SU-DHL-6 (cell line): ENCODE results near the gene NUFIP1.
A peak's percentile ranks its signal among the peaks of the same experiment; 100 is the strongest.

ENCODE experiments used
- H2AFZ ChIP-seq: fragments of 200-600 bp; sonication (generic); 2 replicates; pipeline ENCODE4 v1.6.1; 2014; ENCODE audit warnings: low read depth, mild to moderate bottlenecking, moderate library complexity, mixed read lengths, antibody characterized with exemption, low read length; ENCODE audit not compliant: severe bottlenecking
- H3F3A ChIP-seq: fragments of 200-600 bp; shearing (Covaris generic); 2 replicates; pipeline ENCODE4 v1.6.0; 2016; ENCODE audit warnings: antibody characterized with exemption, mild to moderate bottlenecking; ENCODE audit not compliant: insufficient read depth
- H3K27ac ChIP-seq: fragments of 200-600 bp; sonication (generic); 2 replicates; pipeline ENCODE4 v1.5.1; 2016; ENCODE audit warnings: low read depth, mild to moderate bottlenecking, low read length, moderate library complexity, mixed read lengths
- H3K27me3 ChIP-seq: fragments of 200-600 bp; sonication (generic), shearing (Covaris generic); 2 replicates; pipeline ENCODE4 v1.6.0; 2014; ENCODE audit warnings: mild to moderate bottlenecking, low read length
- H3K36me3 ChIP-seq: fragments of 200-600 bp; sonication (generic); 2 replicates; pipeline ENCODE4 v1.6.1; 2014; ENCODE audit warnings: mild to moderate bottlenecking, low read length, mixed read lengths
- H3K4me2 ChIP-seq: fragments of 300-600, 200-600 bp; shearing (Covaris generic), sonication (generic); 2 replicates; pipeline ENCODE4 v1.6.0; 2014; ENCODE audit warnings: low read length, low read depth, mild to moderate bottlenecking; ENCODE audit not compliant: poor library complexity, severe bottlenecking
- H3K4me3 ChIP-seq: fragments of 200-600 bp; sonication (generic); 2 replicates; pipeline ENCODE4 v1.5.1; 2014; ENCODE audit warnings: antibody characterized with exemption, low read length, mild to moderate bottlenecking, mixed read lengths; ENCODE audit not compliant: insufficient read depth, poor library complexity, severe bottlenecking
- H3K79me2 ChIP-seq: fragments of 200-600 bp; sonication (generic); 2 replicates; pipeline ENCODE4 v1.6.1; 2014; ENCODE audit warnings: mild to moderate bottlenecking, low read length, moderate library complexity; ENCODE audit not compliant: insufficient read depth
- H3K9ac ChIP-seq: fragments of 200-600 bp; sonication (generic); 2 replicates; pipeline ENCODE4 v1.7.0; 2014; ENCODE audit warnings: mild to moderate bottlenecking, low read length
- H3K9me2 ChIP-seq: fragments of 200-600 bp; sonication (generic); replicated peaks from 2 replicates; pipeline ENCODE4 v1.6.1; 2014; ENCODE audit warnings: low read length; ENCODE audit not compliant: insufficient read depth
- H3K9me3 ChIP-seq: fragments of 200-600 bp; sonication (generic); 2 replicates; pipeline ENCODE4 v1.6.1; 2014; ENCODE audit warnings: low read length, mixed read lengths; ENCODE audit not compliant: insufficient read depth
- H4K20me1 ChIP-seq: fragments of 200-600 bp; sonication (generic); 2 replicates; pipeline ENCODE4 v1.6.1; 2014; ENCODE audit warnings: low read depth, mild to moderate bottlenecking, antibody characterized with exemption, low read length, moderate library complexity, mixed read lengths
- EZH2phosphoT487 ChIP-seq: fragments of 200-600 bp; sonication (generic), shearing (Covaris generic); conservative IDR thresholded peaks from 2 replicates; pipeline ENCODE4 v1.6.1; 2018; ENCODE audit warnings: mild to moderate bottlenecking, antibody characterized with exemption, low read length, moderate library complexity, mixed read lengths
- TF ChIP-seq, protein P1 (sequence below): fragments of 200-600 bp; sonication (generic); IDR thresholded peaks from one replicate; pipeline ENCODE4 v1.5.1; 2017; ENCODE audit warnings: antibody characterized with exemption, mild to moderate bottlenecking, low read length, moderate library complexity; ENCODE audit not compliant: insufficient read depth, poor library complexity, severe bottlenecking

Gene NUFIP1

GRCh38 chr13:44989071-44989889 is at the start of gene NUFIP1, which contains the start of gene GPALPP1:
TSS of gene NUFIP1 (minus strand) at chr13:44989471. CDS start at chr13:44989436, 35 bp downstream.
TSS of gene GPALPP1 (plus strand) at chr13:44989538. CDS start at chr13:44989655, 117 bp downstream.
- Histone ChIP-seq H3K27me3 (no peaks in the 10 kb centered on the region), H3K4me2 (peak within 1 kb of the TSS; percentile 84), H3K9me3 (no peaks in the 10 kb centered on the region), H4K20me1 (no peaks in the 10 kb centered on the region), H3K27ac (no peak within 1 kb of the TSS), H3K79me2 (peaks cover 75% of the 10 kb centered on the region), H3K36me3 (no peaks in the 10 kb centered on the region), H3K4me3 (peak within 1 kb of the TSS; percentile 78), H3K9ac (peak within 1 kb of the TSS; percentile 74), H3F3A (0 out of 2 replicates have a peak, but pooled peaks cover 3% of the 10 kb centered on the region), H3K9me2 (no peaks in the 10 kb centered on the region), H2AFZ (peak within 1 kb of the TSS; percentile 86)
- TF ChIP-seq, protein P1, sequence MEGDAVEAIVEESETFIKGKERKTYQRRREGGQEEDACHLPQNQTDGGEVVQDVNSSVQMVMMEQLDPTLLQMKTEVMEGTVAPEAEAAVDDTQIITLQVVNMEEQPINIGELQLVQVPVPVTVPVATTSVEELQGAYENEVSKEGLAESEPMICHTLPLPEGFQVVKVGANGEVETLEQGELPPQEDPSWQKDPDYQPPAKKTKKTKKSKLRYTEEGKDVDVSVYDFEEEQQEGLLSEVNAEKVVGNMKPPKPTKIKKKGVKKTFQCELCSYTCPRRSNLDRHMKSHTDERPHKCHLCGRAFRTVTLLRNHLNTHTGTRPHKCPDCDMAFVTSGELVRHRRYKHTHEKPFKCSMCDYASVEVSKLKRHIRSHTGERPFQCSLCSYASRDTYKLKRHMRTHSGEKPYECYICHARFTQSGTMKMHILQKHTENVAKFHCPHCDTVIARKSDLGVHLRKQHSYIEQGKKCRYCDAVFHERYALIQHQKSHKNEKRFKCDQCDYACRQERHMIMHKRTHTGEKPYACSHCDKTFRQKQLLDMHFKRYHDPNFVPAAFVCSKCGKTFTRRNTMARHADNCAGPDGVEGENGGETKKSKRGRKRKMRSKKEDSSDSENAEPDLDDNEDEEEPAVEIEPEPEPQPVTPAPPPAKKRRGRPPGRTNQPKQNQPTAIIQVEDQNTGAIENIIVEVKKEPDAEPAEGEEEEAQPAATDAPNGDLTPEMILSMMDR = no peak
- no peak for TF ChIP-seq EZH2phosphoT487

GRCh38 chr13:45036206-45036605 is 46.9 kb upstream of the NUFIP1 start:
- H3K79me2 ChIP-seq = no peaks in the 10 kb centered on the region
- H3K4me3 ChIP-seq = no peak overlapping the region

GRCh38 chr13:45034342-45034741 is 45.1 kb upstream of the NUFIP1 start:
- H3K4me2 ChIP-seq = no peak overlapping the region
- no peaks in the 10 kb centered on the region for H3K79me2 ChIP-seq
- H3K9me3 ChIP-seq = no peaks in the 10 kb centered on the region
- no peak overlapping the region for H2AFZ ChIP-seq
- H3K9ac ChIP-seq = no peak overlapping the region
- no peaks in the 10 kb centered on the region for H4K20me1 ChIP-seq
- no peak overlapping the region for H3K27ac ChIP-seq
- no peak overlapping the region for H3K4me3 ChIP-seq
- H3F3A ChIP-seq = no peaks in the 10 kb centered on the region
- H3K9me2 ChIP-seq = no peaks in the 10 kb centered on the region
- no peaks in the 10 kb centered on the region for H3K36me3 ChIP-seq
- H3K27me3 ChIP-seq = no peaks in the 10 kb centered on the region
- TF ChIP-seq, protein P1 = no peak
- no peak for TF ChIP-seq EZH2phosphoT487

More at GRCh38 chr13:45036206-45036605, 46.9 kb upstream of the NUFIP1 start:
- H3K9me3 ChIP-seq = no peaks in the 10 kb centered on the region
- no peak overlapping the region for H3K4me2 ChIP-seq
- H3K36me3 ChIP-seq = no peaks in the 10 kb centered on the region
- H3K9me2 ChIP-seq = no peaks in the 10 kb centered on the region
- no peaks in the 10 kb centered on the region for H4K20me1 ChIP-seq
- TF ChIP-seq EZH2phosphoT487 = no peak
- TF ChIP-seq, protein P1 = no peak
- H3K27ac ChIP-seq = no peak overlapping the region
- no peaks in the 10 kb centered on the region for H3F3A ChIP-seq
- no peaks in the 10 kb centered on the region for H3K27me3 ChIP-seq
- H3K9ac ChIP-seq = no peak overlapping the region
- no peak overlapping the region for H2AFZ ChIP-seq
